Measurements from ENCODE around the gene COPE.

The COPE gene

DNA sequence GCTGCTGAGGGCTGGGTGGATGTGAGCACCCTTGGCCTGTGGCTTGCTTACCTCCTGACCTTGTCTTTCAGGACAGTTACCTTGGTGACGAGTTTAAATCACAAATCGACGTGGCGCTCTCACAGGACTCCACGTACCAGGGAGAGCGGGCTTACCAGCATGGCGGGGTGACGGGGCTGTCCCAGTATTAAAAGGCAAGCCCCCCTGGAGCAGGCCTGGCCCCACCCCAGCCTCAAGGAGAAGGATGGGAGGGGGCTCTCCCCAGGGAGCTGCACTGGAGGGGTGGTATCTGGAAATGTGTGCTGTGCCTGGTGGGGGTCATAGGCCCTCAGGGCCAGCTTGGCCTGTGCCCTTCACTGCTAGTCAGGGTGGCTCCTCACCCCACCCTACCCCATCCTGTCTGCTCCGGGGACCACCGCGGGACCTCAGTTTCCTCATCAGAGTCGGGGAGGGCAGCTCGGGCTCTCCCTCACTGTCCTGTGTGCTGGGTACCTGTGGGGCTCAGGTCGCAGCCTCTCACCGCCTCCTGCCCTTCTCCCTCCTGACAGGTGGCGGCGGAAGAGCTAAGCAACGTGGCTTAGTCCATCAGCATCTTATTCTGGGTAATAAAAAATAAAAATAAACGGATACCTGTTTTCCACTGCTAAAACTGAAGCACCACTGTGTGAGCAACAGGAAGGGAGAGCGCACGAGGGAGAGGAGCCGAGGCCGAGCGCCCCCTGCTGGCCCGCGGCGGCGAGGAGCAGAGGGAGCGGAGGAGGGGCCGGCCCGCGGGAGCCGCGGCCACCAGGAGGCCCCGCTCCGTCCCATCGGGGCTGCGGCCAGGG is 53.0 kb downstream of the COPE start:
- DNase-seq: peak; percentile 65

DNA sequence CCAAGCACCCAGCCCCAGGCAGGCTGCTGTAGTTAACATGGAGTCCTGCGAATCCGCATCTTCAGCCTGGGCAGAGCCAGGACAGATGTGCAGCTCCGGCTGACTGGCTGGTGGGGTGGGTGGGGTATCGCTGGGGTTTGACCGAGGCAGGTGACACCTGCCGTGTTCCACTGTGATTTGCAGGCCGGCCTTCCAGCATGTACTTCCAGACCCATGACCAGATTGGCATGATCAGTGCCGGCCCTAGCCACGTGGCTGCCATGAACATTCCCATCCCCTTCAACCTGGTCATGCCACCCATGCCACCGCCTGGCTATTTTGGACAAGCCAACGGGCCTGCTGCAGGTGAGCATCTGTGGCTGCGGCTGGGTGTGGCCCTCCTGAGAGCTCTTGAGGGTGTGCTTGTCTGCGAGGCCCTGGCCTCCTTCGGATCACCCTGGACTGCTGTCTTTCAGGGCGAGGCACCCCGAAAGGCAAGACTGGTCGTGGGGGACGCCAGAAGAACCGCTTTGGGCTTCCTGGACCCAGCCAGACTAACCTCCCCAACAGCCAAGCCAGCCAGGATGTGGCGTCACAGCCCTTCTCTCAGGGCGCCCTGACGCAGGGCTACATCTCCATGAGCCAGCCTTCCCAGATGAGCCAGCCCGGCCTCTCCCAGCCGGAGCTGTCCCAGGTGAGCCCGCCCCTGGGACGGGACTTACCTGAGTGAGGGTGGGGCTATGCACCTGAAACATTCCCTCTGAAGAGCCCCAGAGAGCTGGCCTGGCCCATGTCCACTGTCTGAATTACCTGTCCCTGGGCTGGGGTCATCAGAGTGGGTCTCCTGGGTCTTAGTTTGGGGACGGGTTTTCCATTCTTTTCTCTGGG is 53.8 kb downstream of the COPE start:
- no peak for DNase-seq

DNA sequence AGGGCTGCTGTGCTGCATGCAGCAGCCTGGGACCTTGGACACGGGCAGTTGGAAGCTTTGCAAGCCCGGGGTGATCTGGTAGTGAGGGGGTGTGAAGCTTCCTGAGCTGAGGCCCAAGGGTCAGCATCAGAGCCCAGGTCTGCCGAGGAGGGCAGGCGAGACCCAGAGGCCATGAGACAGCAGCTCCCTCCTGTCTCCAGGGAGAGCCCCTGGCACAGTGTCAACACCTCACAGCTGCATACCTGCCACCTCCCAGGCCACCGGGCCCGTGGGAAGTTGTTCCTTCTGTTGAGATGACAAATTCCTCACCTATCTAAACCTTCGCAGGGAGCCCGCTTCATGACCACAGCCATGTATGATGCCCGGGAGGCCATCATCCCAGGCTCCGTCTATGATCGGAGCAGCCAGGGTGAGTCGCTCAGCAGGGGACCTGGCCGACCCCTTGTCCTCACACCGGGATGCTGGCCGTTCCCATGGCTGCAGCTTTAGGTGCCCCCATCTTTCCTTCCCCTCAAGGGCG is 55.3 kb downstream of the COPE start:
- DNase-seq: no peak

DNA sequence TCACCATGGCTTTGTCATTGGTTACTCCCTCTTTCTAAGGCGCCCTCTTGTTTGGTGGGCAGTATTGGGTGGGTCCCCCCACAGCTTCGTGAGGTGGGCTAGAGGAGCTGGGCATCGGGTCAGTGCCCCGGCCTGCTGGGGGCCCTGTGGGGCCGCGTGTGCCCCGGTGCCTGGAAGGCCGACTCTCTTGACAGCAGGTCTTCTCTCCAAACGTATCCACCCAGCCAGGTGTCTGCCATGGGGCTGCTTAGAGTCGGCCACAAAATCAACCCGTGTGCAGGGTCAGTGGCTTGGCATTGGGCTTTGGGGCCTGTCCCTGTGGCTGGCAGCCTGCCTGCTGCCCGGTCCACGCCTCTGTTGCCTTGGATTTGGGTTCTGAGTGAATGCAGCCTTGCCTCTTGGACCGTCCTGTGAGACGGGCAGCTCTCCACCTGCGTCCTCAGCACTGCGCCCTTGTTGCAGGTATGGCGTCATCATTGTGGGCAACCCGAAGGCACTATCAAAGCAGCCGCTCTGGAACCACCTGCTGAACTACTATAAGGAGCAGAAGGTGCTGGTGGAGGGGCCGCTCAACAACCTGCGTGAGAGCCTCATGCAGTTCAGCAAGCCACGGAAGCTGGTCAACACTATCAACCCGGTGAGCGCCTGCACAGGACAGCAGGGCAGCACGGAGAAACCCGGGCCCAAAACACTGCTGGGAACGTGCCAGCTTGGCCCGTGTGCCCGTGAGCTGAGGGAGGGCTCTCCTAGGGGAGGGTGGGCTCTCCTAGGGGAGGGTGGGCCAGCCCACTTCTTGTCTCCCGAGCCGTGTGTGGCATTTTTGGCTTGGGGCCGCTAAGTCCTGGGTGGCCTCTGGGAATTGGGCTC is 56.0 kb downstream of the COPE start:
- no peak for DNase-seq

DNA sequence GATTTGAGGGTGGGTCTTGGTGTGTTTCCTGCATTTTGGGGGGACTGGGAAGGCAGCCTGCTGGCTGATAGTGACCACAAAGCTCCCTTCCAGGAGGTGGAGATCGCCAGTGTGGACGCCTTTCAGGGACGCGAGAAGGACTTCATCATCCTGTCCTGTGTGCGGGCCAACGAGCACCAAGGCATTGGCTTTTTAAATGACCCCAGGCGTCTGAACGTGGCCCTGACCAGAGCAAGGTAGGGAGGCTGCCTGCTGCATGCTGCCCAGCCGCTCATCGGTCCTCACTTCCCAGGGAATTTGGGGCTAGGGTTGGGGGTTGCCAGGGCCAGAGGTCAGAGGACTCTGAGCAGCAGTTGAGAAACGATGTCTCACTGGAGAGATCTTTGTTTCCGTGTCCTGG is 57.3 kb downstream of the COPE start:
- no peak for DNase-seq

DNA sequence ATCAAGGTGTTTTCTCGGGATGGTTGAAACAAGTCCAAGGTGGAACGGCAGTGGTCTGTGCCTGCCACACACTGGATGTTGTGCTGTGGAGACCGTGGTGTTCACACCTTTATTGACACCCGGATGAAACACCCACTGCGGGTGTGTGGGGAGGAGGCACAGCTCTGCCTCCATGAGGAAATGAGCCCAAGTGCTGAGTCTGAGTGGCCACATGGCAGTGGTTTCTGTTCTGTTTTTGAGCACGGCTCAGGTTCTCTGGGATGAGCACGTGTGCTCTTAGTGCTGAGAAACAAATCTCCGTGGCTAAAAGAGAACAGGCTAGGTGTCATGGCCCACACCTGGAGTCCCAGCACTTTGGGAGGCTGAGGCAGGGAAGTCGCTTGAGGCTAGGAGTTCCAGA is 58.0 kb downstream of the COPE start:
- DNase-seq: no peak

DNA sequence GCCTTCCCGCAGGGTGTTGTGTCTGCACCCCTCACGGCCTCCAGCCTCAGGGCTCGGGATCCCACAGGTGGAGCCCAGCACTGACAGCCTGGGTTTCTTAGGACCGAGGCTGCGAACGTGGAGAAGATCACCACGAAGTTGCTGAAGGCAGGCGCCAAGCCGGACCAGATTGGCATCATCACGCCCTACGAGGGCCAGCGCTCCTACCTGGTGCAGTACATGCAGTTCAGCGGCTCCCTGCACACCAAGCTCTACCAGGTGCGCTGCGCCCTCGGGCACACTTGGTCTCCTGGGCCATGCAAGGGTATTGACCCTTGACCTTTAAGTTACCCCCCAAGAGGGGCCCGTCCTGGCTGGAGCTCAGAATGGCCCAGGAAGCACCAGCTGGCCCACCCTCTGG is 58.5 kb downstream of the COPE start:
- no peak for DNase-seq

DNA sequence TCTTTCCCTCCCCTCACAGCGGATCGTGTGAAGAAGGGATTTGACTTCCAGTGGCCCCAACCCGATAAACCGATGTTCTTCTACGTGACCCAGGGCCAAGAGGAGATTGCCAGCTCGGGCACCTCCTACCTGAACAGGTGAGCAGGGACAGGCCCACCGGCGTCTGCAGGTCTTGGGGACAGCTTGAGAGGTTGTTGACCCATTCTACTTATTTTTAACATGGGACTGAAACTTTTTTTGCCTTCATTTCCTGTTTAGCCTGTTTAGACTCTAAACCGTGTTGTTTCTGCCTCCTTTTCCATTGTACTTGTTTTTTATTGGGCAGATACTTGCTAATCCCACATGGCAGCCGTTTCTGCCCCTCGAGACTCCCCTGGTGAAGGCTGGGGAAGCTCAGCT is 58.9 kb downstream of the COPE start:
- DNase-seq: no peak

DNA sequence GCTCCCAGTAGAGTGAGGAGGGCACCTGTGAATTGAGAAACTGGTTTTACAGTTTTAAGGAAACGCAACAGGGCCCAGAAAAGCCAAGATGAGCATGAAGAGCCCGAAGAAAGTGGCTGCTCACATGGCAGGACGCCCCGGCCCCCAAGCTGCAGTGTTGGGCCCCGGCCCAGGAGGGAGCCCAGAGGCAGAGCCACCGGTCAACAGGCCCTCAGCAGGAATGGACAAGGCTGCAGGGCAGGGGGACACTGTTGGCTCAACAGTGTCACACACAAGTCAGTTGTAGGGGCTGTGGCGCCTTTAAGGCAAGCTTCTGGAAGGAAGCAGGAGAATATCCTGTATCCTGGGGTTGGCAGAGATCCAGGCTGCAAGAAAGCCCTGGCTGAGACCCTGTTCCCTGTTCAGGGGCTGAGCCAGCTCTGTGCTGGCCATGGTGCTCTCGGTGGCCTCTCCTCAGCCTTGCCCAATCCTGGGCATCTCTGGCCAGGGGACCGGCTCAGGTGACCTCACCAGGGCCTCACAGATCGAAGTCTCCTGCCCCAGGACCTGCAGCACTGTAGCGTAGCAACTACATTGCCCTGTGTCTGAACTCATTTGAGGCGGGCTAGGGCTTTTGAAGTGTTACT is 59.4 kb downstream of the COPE start:
- no peak for DNase-seq

DNA sequence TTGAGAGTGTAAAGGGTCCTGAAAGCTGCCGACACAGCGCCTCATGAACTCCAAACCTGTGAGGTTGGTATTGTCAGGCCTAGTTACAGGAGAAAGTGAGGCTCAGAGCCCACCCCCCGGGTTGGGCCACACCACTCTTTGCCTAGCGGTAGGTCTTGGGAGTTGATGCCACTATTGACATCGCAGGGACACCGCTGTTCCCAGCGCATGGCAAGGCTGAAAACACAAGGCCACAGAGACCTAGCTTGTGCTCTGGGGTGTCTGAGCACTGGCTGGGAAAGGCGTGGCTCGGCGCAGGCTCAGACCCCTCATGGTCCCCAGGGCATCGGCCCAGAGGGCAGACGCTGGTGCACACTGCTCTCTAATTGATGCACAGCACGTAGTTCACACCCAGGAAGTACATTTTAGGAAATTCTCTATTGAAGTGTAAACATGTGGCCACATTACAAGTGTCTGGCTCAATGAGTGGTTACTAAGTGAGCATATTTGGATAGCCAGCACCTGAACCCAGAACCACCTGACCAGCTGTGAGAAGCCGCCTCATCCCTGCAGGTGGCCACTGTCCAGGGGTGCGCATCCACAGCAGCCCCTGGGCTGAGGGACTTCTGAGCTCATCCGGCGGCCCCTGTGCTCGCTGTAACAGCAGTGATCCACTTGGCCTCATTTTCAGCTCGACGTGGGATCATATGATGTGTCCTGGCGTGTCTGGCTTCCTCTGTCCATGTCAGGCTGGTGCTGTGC is 60.1 kb downstream of the COPE start:
- no peak for DNase-seq

DNA sequence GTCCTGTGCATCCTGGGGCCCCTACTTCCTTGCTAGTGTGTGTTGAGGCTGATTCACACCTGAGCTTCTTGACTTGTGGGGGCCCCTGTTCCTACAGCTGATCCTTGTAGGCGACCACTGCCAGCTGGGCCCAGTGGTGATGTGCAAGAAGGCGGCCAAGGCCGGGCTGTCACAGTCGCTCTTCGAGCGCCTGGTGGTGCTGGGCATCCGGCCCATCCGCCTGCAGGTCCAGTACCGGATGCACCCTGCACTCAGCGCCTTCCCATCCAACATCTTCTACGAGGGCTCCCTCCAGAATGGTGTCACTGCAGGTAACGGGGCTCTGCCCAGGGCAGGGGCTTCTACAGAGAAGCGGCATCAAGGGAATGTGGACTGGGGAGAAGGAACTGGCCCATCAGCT is 62.0 kb downstream of the COPE start:
- no peak for DNase-seq

DNA sequence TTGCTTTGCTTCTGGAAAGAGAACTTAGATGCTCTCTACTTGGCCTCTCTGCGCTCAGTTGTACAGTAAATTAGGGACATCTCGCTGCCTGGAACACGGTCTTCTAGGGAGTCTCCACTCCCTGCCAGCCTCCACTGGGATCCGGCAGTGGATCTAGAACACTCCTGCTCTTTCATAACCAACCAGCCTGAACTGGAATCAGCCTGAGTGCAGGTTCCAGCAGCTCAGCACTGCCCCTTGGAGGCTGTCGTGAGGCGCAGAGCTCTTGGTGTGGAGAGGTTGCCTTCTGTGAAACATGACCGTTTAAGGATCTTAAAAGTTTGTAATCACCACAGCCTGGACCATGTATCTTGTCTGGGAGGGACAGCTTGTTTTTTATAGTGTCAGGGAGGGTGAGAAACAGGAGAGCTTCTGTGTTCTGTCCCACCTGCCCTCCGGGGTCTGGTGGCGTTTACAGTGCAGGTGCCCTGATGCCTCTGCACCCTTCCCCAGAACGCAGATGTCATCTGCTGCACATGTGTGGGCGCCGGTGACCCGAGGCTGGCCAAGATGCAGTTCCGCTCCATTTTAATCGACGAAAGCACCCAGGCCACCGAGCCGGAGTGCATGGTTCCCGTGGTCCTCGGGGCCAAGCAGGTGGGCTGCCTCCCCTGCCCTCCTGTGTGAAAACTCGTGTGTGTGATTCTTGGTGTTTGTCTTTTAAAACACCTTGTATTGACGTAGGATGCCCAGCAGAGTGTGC is 62.6 kb downstream of the COPE start:
- DNase-seq: no peak

DNA sequence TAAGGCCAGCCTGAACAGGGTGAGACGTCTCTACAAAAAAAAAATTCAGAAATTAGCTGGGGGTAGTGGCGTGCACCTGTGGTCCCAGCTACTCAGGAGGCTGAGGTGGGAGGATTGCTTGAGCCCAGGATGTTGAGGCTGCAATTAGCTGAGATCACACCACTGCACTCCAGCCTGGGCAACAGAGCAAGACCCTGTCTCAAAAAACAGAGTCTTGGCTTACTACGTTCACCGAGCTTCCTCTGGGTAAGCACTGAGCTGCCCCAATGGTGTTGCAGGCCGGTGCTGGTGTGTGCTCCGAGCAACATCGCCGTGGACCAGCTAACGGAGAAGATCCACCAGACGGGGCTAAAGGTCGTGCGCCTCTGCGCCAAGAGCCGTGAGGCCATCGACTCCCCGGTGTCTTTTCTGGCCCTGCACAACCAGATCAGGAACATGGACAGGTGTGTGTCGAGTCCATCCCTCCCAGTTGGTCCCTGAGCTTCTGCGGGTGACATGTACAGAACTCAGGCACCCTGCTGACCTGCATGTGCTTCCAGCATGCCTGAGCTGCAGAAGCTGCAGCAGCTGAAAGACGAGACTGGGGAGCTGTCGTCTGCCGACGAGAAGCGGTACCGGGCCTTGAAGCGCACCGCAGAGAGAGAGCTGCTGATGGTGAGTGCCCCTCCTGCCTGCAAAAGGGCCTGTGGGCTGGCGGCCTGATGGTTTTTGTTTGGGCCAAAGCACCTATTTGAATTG is 63.4 kb downstream of the COPE start:
- no peak for DNase-seq

DNA sequence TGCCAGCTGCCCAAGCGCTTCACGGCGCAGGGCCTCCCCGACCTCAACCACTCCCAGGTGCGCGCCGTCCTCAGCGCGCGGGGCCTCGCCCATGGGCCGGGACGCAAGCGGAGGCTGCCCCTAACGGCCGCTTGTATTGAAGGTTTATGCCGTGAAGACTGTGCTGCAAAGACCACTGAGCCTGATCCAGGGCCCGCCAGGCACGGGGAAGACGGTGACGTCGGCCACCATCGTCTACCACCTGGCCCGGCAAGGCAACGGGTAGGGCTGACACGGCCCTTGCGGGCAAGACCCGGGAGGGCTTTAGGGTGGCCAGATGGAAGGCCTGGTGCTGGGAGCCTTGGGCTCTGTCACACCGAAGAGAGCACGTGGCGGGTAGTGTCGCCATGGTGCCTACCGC is 64.2 kb downstream of the COPE start:
- DNase-seq: no peak

DNA sequence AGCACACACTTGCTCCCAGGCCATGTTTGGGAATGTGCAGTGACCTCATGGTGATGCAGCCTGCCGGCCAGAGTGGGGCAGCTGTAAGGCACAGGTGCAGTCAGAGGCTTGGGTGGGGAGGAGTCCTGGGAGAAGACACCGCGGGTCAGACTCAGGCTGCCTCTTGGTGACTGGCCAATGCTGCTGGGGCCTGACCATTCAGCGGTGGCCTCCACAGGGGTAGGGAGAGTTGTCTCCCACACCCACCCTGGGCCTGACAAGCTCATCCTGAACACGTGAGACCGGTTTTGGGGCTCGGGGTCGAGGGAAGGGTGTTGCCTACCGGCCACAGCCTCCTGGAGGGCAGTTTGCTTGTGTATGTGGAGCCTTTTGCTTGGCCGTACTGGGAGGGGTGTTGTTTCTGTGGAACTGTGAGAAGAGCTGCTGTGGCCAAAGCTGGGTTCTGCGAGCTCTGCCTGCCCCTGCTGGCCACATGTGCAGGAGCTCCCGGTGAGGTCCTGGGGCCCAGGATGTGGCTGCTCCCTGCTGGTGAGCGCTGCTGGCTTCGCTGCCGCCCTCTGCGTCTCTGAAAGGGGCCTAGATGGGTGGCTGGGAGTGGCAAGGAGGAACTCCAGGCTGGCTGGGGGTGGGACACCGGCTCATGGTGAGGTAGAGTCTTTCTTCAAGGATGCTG is 65.3 kb downstream of the COPE start:
- no peak for DNase-seq

DNA sequence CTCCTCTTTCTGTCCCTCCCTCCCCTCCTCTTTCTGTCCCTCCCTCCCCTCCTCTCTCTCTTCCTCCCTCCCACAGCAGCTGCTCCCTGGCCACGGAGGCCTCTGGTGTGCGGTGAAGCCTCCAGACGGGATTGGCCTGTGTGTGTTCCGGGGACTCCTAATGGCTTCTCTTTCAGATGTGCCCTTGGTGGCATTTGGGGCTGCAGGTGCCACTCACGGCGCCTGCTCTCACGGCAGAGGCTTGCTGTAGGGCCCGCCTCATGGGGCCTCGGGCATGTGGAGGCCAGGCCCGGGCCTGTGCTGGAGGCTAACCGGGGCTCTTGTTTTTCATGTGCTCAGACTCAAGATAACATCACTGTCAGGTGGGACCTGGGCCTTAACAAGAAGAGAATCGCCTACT is 66.5 kb downstream of the COPE start:
- DNase-seq: no peak

DNA sequence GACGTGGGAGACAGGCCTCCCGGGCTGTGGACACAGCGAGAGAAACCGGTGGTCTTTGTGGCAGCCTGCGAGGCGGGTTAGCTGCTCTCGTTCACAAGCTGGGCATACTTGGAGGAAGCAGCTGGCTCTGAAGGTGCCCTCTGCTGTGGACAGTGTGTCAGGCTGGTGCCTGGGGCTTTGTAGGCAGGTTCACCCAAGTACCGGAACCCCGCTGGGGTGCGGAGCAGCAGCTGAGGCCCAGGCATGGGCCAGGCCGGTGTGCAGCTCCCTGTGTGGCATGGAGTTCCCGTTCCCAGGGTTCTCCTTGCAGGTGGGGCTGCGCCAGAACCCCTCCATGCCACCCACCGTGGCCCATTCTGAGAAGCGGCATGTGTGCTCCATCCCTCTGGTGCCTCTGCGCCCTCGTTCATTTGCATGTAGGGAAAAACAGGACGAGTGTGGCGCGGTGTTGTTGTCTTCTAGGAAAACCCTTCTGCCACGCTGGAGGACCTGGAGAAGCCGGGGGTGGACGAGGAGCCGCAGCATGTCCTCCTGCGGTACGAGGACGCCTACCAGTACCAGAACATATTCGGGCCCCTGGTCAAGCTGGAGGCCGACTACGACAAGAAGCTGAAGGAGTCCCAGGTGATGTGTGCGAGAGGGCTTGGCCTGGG is 67.4 kb downstream of the COPE start:
- DNase-seq: no peak

DNA sequence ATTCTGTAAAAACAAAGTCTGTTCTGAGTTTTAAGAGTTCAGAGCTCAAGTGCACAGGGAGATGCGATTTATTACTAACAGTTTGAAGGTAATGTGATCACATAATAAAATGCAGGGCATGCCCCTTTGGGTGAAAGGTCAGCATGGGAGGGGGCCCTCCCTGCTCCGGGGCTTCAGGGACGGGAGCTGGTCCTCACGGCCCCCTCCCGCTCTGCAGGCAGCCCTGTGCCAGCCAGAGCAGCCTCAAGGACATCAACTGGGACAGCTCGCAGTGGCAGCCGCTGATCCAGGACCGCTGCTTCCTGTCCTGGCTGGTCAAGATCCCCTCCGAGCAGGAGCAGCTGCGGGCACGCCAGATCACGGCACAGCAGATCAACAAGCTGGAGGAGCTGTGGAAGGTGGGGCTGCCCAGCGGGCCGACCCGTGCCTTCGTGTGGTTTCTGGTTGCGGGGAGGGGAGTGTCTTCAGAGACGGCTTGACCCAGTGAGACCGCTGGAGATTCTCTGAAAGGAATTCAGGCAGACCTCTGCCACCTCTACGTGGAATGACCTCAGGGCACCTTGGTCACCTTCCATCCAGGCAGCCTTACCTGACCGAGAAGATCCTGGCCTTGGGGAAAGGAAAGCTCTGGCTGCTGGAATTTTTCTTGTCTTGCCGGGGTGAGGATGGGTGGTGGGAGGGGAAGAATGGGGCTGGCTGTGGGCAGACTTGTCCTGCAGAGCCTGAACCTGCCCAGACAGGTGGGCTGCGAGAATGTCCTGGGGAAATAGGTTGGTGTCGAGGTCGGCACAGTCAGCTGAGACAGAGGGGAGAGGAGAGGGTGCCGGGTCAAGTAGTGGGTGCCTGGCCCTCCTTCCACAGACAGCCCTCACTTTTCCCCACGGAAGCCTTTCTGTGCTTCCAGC is 68.5 kb downstream of the COPE start:
- DNase-seq: no peak
